K562 (cell line): ENCODE results near the gene ZFYVE1. TPM values are rescaled to one million over a fixed set of nuclear protein-coding genes. Genes with fewer than 3 reads are reported as not detected.

Experiments used
- ARID3B ChIP-seq: fragments of 250-450 bp; sonication (Bioruptor Pico); IDR thresholded peaks from 2 replicates; pipeline ENCODE4 v1.4.0; 2020; ENCODE audit warnings: borderline replicate concordance
- BCL6 ChIP-seq: fragments of 250-450 bp; sonication (Bioruptor Pico); IDR thresholded peaks from 2 replicates; pipeline ENCODE4 v1.4.0; 2020
- BHLHE40 ChIP-seq: IDR thresholded peaks from 2 replicates; pipeline ENCODE4 v1.6.1; 2011; ENCODE audit warnings: low read length, improper control_type of control experiment
- CGGBP1 ChIP-seq: fragments of 250-450 bp; sonication (Bioruptor Pico); IDR thresholded peaks from 2 replicates; pipeline ENCODE4 v1.9.0; 2021; ENCODE audit warnings: mild to moderate bottlenecking
- CHD1 ChIP-seq: fragments of 200-600 bp; sonication (generic); IDR thresholded peaks from one replicate; pipeline ENCODE4 v1.6.1; 2012; ENCODE audit warnings: mild to moderate bottlenecking, moderate library complexity, low read length, inconsistent platforms
- E2F8 ChIP-seq: fragments of 450-650 bp; IDR thresholded peaks from 2 replicates; pipeline ENCODE4 v1.7.1; 2018; ENCODE audit warnings: mild to moderate bottlenecking, low read depth; ENCODE audit not compliant: partially characterized antibody
- ESRRA ChIP-seq: fragments of 450-650 bp; IDR thresholded peaks from 2 replicates; pipeline ENCODE4 v1.6.1; 2014; ENCODE audit warnings: low read depth, mild to moderate bottlenecking, moderate library complexity, borderline replicate concordance
- FOSL1 ChIP-seq: fragments of 200-800 bp; sonication (Bioruptor generic); conservative IDR thresholded peaks from 2 replicates; pipeline ENCODE4 v1.6.1; 2016; ENCODE audit warnings: missing genetic modification characterization, missing compliant biosample characterization
- JUND ChIP-seq, 2 experiments: IDR thresholded peaks; 2 replicates in 1 of 2; 3 replicates in 1 of 2; pipeline ENCODE4 v1.6.1; 2011; ENCODE audit warnings: borderline replicate concordance in 2 of 2, low read depth in 2 of 2, low read length in 2 of 2, improper control_type of control experiment in 1 of 2, missing biosample characterization in 1 of 2, missing genetic modification characterization in 1 of 2, missing genetic modification reagents in 1 of 2
- KDM4B ChIP-seq, 2 experiments: fragments of 450-650 bp in 1 of 2; sonication (generic) in 1 of 2; IDR thresholded peaks; 2 replicates each; pipeline ENCODE4 v1.6.1; 2016 to 2017; ENCODE audit warnings: borderline replicate concordance in 2 of 2, antibody characterized with exemption in 1 of 2, low read depth in 1 of 2, mild to moderate bottlenecking in 1 of 2
- MEF2A ChIP-seq: IDR thresholded peaks from 2 replicates; pipeline ENCODE4 v1.6.1; 2011; ENCODE audit warnings: low read depth, mild to moderate bottlenecking, low read length, moderate library complexity; ENCODE audit not compliant: control insufficient read depth
- NCOA4 ChIP-seq: fragments of 450-650 bp; IDR thresholded peaks from 2 replicates; pipeline ENCODE4 v1.6.1; 2018; ENCODE audit warnings: mild to moderate bottlenecking; ENCODE audit not compliant: partially characterized antibody
- OTX1 ChIP-seq: fragments of 450-650 bp; formaldehyde crosslinking; IDR thresholded peaks from 2 replicates; pipeline ENCODE4 v1.4.0; 2022; ENCODE audit warnings: mild to moderate bottlenecking
- PTTG1 ChIP-seq: fragments of 450-650 bp; IDR thresholded peaks from 2 replicates; pipeline ENCODE4 v1.6.1; 2016; ENCODE audit warnings: low read depth, mild to moderate bottlenecking, missing genetic modification characterization, missing compliant biosample characterization
- PYGO2 ChIP-seq: fragments of 450-650 bp; IDR thresholded peaks from 2 replicates; pipeline ENCODE4 v1.6.1; 2016; ENCODE audit warnings: mild to moderate bottlenecking, missing genetic modification characterization, moderate library complexity, missing compliant biosample characterization
- SMARCA5 ChIP-seq: fragments of 450-650 bp; IDR thresholded peaks from 2 replicates; pipeline ENCODE4 v1.6.1; 2016
- SRSF3 ChIP-seq: fragments of 200-400 bp; formaldehyde crosslinking; IDR thresholded peaks from 2 replicates; pipeline ENCODE4 v1.6.1; 2016; ENCODE audit warnings: mild to moderate bottlenecking, low read length, moderate library complexity; ENCODE audit not compliant: insufficient read depth
- ZNF121 ChIP-seq: sonication (generic); formaldehyde crosslinking; conservative IDR thresholded peaks from 2 replicates; pipeline ENCODE4 v1.8.0; 2022; ENCODE audit warnings: missing genetic modification reagents
- ZNF384 ChIP-seq: IDR thresholded peaks from 2 replicates; pipeline ENCODE4 v1.6.1; 2012; ENCODE audit warnings: low read depth, low read length, improper control_type of control experiment
- ZNF592 ChIP-seq: fragments of 450-650 bp; IDR thresholded peaks from 2 replicates; pipeline ENCODE4 v1.6.1; 2017; ENCODE audit warnings: antibody characterized with exemption, mild to moderate bottlenecking
- polyA plus RNA-seq, 8 experiments: library from polyadenylated mRNA; depleted of rRNA in 4 of 8; stranded (reverse) in 5 of 8; unstranded in 3 of 8; fragments of >200 nt; fragmentation: Nextera tagmentation in 2 of 8; fragmentation: Illumina TruSeq in 1 of 8; extraction: Ambion mirVana in 2 of 8; extraction: Trizol in 1 of 8; gene quantifications; 2 replicates each; pipeline versions ENCODE4 v1.2.1 to v1.2.3, GENCODE V29; 2011 to 2014; ENCODE audit warnings: inconsistent platforms in 1 of 8, missing spikeins in 1 of 8
- total RNA-seq, 7 experiments: library from RNA; depleted of rRNA in 6 of 7; stranded (reverse); fragments of >200 nt in 6 of 7; fragmentation: Illumina TruSeq in 2 of 7; extraction: Trizol in 2 of 7; gene quantifications; 2 replicates each; pipeline versions ENCODE4 v1.2.1 to v1.2.3, GENCODE V29; 2011 to 2021; ENCODE audit warnings: low replicate concordance in 1 of 7

Gene ZFYVE1
- total and polyA plus RNA-seq, 9 of the 15 experiments (the other 6 are each of a cell fraction or from before 2014, with no cell fraction given) = 0.62 to 5.5 (median 3.4) TPM

GRCh38 chr14:72925171-72925759 lies 101.6 kb downstream of the ZFYVE1 start (continued):
- TF ChIP-seq JUND (IDR thresholded peaks at IDR 0.05; ENCODE audit: borderline replicate concordance, low read depth, low read length) (peak; percentile 42; the same call in 1 of the 2 replicates), JUND (tag; IDR thresholded peaks at IDR 0.05; ENCODE audit: borderline replicate concordance, low read depth, low read length) (no peak), ZNF121 (CRISPR knock-in tag) (no peak), BHLHE40 (no peak), ESRRA (no peak), KDM4B (IDR thresholded peaks at IDR 0.05; ENCODE audit: borderline replicate concordance in 2 of 2, low read depth in 1 of 2) (no peak), ARID3B (CRISPR knock-in tag) (no peak), SMARCA5 (no peak), E2F8 (no peak), ZNF592 (peak; percentile 72; the same call in 1 of the 2 replicates), PYGO2 (no peak), NCOA4 (no peak), MEF2A (no peak), ZNF384 (no peak), PTTG1 (tag) (no peak), FOSL1 (tag) (no peak), OTX1 (CRISPR knock-in tag) (no peak), SRSF3 (no peak), BCL6 (CRISPR knock-in tag) (no peak), CHD1 (no peak), CGGBP1 (CRISPR knock-in tag) (no peak)
